Sigmoid colon (tissue), 4 donors: Measurements from ENCODE around the gene DLGAP4.
"Not testable (repeated sequence)": the region's sequence is repeated elsewhere in the genome, so short reads cannot be mapped to it uniquely, and the experiment has no call there.

ENCODE experiments used
- CTCF ChIP-seq, 4 experiments: fragments of 450-650 bp in 3 of 4; fragments of 200-600 bp in 1 of 4; IDR thresholded peaks; one replicate each; pipeline ENCODE4 v1.5.1; 2016 to 2019; ENCODE audit warnings: antibody characterized with exemption in 4 of 4, mild to moderate bottlenecking in 3 of 4, moderate library complexity in 2 of 4
- EP300 ChIP-seq, 4 donors: sonication (generic); formaldehyde crosslinking; IDR thresholded peaks; one replicate each; pipeline ENCODE4 v1.6.1; 2017; ENCODE audit warnings: antibody characterized with exemption in 4 of 4
- POLR2A ChIP-seq, 2 donors: fragments of 450-650 bp; IDR thresholded peaks; one replicate each; pipeline ENCODE4 v1.6.1; 2016; ENCODE audit warnings: antibody characterized with exemption in 2 of 2, mild to moderate bottlenecking in 2 of 2, moderate library complexity in 2 of 2
- POLR2AphosphoS5 ChIP-seq, 4 donors: sonication (generic); formaldehyde crosslinking; IDR thresholded peaks; one replicate each; pipeline ENCODE4 v1.6.1; 2017; ENCODE audit warnings: antibody characterized with exemption in 4 of 4

DNA sequence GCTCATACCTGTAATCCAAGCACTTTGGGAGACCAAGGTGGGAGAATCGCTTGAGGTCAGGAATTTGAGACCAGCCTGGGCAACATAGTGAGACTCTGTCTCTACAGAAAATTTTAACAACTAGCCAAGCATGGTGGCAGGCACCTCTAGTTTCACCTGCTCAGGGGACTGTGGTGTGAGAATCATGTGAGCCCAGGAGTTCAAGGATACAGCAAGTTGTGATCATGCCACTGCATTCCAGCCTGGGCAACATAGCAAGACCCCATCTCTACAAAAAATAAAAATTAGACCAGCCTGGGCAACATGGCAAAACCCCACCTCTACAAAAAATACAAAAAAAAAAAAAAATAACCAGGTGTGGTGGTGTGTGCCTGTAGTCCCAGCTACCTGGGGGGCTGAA lies 73.8 kb downstream of the DLGAP4 start:
- not testable (repeated sequence) for TF ChIP-seq POLR2AphosphoS5, CTCF, POLR2A, EP300 (IDR thresholded peaks at IDR 0.05)
